ENCODE results near the gene PRND. TPM values are rescaled to one million over a fixed set of nuclear protein-coding genes. Genes with fewer than 3 reads are reported as not detected.

Gene PRND
- total and polyA plus RNA-seq, 2 donors (not counting 3 experiments of a cell fraction or from before 2014, with no cell fraction given) = 0.18 TPM; not detected in 1

DNA sequence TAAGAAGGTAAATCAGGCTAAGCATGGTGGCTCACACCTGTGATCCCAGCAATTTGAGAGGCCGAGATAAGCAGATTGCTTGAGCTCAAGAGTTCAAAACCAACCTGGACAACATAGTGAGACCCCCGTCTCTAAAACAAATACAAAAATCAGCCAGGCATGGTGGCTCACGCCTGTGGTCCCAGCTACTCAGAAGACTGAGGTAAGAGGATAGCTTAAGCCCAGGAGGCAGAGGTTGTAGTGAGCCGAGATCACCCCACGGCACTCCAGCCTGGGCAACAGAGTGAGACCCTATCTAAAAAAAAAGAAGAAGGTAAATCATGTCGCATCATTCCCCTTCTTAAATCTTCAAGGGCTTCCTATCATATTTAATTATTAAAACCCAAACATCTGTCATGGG lies 39.0 kb upstream of the PRND start:
- POLR2A ChIA-PET = no interaction called here
- H2AFZ ChIP-seq (ENCODE audit: low read depth, low read length) = no peak overlapping the region
- H3K4me2 ChIP-seq (ENCODE audit: insufficient read depth, low read length) = no peak overlapping the region
- no TSS peak for BruUV-seq (replicated peaks)
- H3K27me3 ChIP-seq (ENCODE audit: control insufficient read depth in 2 of 2, insufficient read depth in 2 of 2, low read length in 2 of 2) = peaks cover 14 to 16% of the 10 kb centered on the region in 2 experiments
- FAIRE-seq (no peak), DNase-seq (ENCODE audit: low read depth, low spot score) (no peak)
- CTCF ChIA-PET = interaction anchor here (1.9 kb wide), 1 partner anchor 69 kb away, joined by 5 read pairs; no protein-coding TSS in a partner anchor
- no peak overlapping the region for H3K4me3 ChIP-seq (replicated peaks in 1 of 3; ENCODE audit: insufficient read depth in 1 of 3, low read depth in 1 of 3, low read length in 3 of 3)
- H3K9me3 ChIP-seq (replicated peaks; ENCODE audit: control insufficient read depth, insufficient read depth, low read length) = no peaks in the 10 kb centered on the region
- TF ChIP-seq EZH2 (IDR thresholded peaks at IDR 0.05; ENCODE audit: borderline replicate concordance, low read depth, low read length, severe bottlenecking) (no peak), MYC (IDR thresholded peaks at IDR 0.05; ENCODE audit: low read depth, low read length) (no peak), FOS (IDR thresholded peaks at IDR 0.05; ENCODE audit: borderline replicate concordance, insufficient read depth, low read length) (no peak), JUN (IDR thresholded peaks at IDR 0.05; ENCODE audit: borderline replicate concordance, insufficient read depth, insufficient read length, low read depth) (no peak), POLR2AphosphoS5 (IDR thresholded peaks at IDR 0.05; ENCODE audit: insufficient read depth, low read depth, low read length) (no peak), GATA2 (IDR thresholded peaks at IDR 0.05; ENCODE audit: insufficient read depth, insufficient read length, low read depth, low read length) (no peak)
- TF ChIP-seq, protein P1, sequence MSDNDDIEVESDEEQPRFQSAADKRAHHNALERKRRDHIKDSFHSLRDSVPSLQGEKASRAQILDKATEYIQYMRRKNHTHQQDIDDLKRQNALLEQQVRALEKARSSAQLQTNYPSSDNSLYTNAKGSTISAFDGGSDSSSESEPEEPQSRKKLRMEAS (IDR thresholded peaks at IDR 0.05; ENCODE audit: insufficient read depth, insufficient read length) = no peak
- no peaks in the 10 kb centered on the region for H3K36me3 ChIP-seq (ENCODE audit: control insufficient read depth in 2 of 2, extremely low read depth in 1 of 2, insufficient read depth in 2 of 2, low read length in 2 of 2)
- H3K9me1 ChIP-seq (replicated peaks; ENCODE audit: control insufficient read depth, extremely low read depth, insufficient read depth, low read length) = no peaks in the 10 kb centered on the region
- H4K20me1 ChIP-seq (replicated peaks; ENCODE audit: control insufficient read depth, extremely low read depth, insufficient read depth, low read length) = no peaks in the 10 kb centered on the region
- dilution Hi-C loops (cut with MboI; ENCODE audit: extremely low pct_ligation_motif_present, low sequenced_read_pairs) (no loop called here), intact Hi-C loops (cut with micrococcal nuclease) (no loop called here)
- H3K79me2 ChIP-seq (ENCODE audit: control insufficient read depth, insufficient read depth, low read length) = peaks cover 11% of the 10 kb centered on the region
- peaks cover 12% of the 10 kb centered on the region for H3K4me1 ChIP-seq (ENCODE audit: control insufficient read depth, extremely low read depth, insufficient read depth, low read length)
- no peak overlapping the region for H3K9ac ChIP-seq (replicated peaks; ENCODE audit: extremely low read depth, insufficient read depth, low read length)
- H3K27ac ChIP-seq (ENCODE audit: insufficient read depth, low read depth, low read length) = no peak overlapping the region

DNA sequence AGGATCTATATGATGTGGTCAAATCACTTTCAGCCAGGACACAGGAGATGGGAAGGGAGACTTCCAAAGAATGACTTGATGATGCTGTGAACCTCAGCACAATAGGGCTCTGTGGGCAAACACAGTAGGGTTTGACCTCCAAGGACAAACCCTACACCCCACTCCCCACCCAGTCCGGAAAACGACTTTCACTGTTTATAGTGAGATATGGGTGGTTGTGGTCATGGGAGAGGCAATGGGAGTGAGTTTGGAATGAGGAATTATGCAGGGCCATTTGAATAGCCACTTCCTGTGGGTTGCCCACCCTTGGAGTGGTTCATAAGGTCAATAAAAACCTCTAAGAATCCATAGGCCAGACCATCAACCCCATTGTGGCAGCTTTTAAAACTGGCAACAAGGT lies 38.4 kb upstream of the PRND start:
- POLR2A ChIA-PET = no interaction called here
- H3K4me1 ChIP-seq (ENCODE audit: control insufficient read depth, extremely low read depth, insufficient read depth, low read length) = peaks cover 17% of the 10 kb centered on the region
- dilution Hi-C loops (cut with MboI; ENCODE audit: extremely low pct_ligation_motif_present, low sequenced_read_pairs) = no loop called here
- peaks cover 17% of the 10 kb centered on the region for H3K79me2 ChIP-seq (ENCODE audit: control insufficient read depth, insufficient read depth, low read length)
- H3K4me3 ChIP-seq (replicated peaks in 1 of 3; ENCODE audit: insufficient read depth in 1 of 3, low read depth in 1 of 3, low read length in 3 of 3) = no peak overlapping the region
- no peak overlapping the region for H3K27ac ChIP-seq (ENCODE audit: insufficient read depth, low read depth, low read length)
- DNase-seq (ENCODE audit: low read depth, low spot score) (no peak), FAIRE-seq (no peak)
- no peak overlapping the region for H2AFZ ChIP-seq (ENCODE audit: low read depth, low read length)
- peaks cover 3% of the 10 kb centered on the region for H4K20me1 ChIP-seq (replicated peaks; ENCODE audit: control insufficient read depth, extremely low read depth, insufficient read depth, low read length)
- CTCF ChIA-PET = interaction anchor here (0.6 kb wide), 1 partner anchor 259 kb away, joined by 3 read pairs; no protein-coding TSS in a partner anchor
- intact Hi-C loops (cut with micrococcal nuclease) = no loop called here
- no peaks in the 10 kb centered on the region for H3K9me3 ChIP-seq (replicated peaks; ENCODE audit: control insufficient read depth, insufficient read depth, low read length)
- H3K27me3 ChIP-seq (ENCODE audit: control insufficient read depth in 2 of 2, insufficient read depth in 2 of 2, low read length in 2 of 2) = peaks cover 12% of the 10 kb centered on the region in 2 experiments
- H3K4me2 ChIP-seq (ENCODE audit: insufficient read depth, low read length) = no peak overlapping the region
- no peaks in the 10 kb centered on the region for H3K9me1 ChIP-seq (replicated peaks; ENCODE audit: control insufficient read depth, extremely low read depth, insufficient read depth, low read length)
- no peaks in the 10 kb centered on the region for H3K36me3 ChIP-seq (ENCODE audit: control insufficient read depth in 2 of 2, extremely low read depth in 1 of 2, insufficient read depth in 2 of 2, low read length in 2 of 2)
- no TSS peak for BruUV-seq (replicated peaks)
- no peak for TF ChIP-seq MYC (IDR thresholded peaks at IDR 0.05; ENCODE audit: low read depth, low read length)
- TF ChIP-seq, protein P2, sequence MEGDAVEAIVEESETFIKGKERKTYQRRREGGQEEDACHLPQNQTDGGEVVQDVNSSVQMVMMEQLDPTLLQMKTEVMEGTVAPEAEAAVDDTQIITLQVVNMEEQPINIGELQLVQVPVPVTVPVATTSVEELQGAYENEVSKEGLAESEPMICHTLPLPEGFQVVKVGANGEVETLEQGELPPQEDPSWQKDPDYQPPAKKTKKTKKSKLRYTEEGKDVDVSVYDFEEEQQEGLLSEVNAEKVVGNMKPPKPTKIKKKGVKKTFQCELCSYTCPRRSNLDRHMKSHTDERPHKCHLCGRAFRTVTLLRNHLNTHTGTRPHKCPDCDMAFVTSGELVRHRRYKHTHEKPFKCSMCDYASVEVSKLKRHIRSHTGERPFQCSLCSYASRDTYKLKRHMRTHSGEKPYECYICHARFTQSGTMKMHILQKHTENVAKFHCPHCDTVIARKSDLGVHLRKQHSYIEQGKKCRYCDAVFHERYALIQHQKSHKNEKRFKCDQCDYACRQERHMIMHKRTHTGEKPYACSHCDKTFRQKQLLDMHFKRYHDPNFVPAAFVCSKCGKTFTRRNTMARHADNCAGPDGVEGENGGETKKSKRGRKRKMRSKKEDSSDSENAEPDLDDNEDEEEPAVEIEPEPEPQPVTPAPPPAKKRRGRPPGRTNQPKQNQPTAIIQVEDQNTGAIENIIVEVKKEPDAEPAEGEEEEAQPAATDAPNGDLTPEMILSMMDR (IDR thresholded peaks at IDR 0.05; ENCODE audit: extremely low read depth in 1 of 2, insufficient read depth in 1 of 2, low read depth in 1 of 2, low read length in 2 of 2) = no peak
- no peak for TF ChIP-seq POLR2A (IDR thresholded peaks at IDR 0.05; ENCODE audit: low read depth, low read length)
- TF ChIP-seq JUN (IDR thresholded peaks at IDR 0.05; ENCODE audit: borderline replicate concordance, insufficient read depth, insufficient read length, low read depth) = no peak
- TF ChIP-seq POLR2AphosphoS5 (IDR thresholded peaks at IDR 0.05; ENCODE audit: insufficient read depth, low read depth, low read length) = no peak
- no peak for TF ChIP-seq GATA2 (IDR thresholded peaks at IDR 0.05; ENCODE audit: insufficient read depth, insufficient read length, low read depth, low read length)
- no peak for TF ChIP-seq EZH2 (IDR thresholded peaks at IDR 0.05; ENCODE audit: borderline replicate concordance, low read depth, low read length, severe bottlenecking)
- TF ChIP-seq FOS (IDR thresholded peaks at IDR 0.05; ENCODE audit: borderline replicate concordance, insufficient read depth, low read length) = no peak
- TF ChIP-seq, protein P1 (IDR thresholded peaks at IDR 0.05; ENCODE audit: insufficient read depth, insufficient read length) = no peak
- no peak overlapping the region for H3K9ac ChIP-seq (replicated peaks; ENCODE audit: extremely low read depth, insufficient read depth, low read length)

Measured in endothelial cell of umbilical vein (primary cell).